IPS DF 4.7 (cell line): ENCODE data around the gene ERP27.

Experiments used
- DNase-seq: peaks from one replicate; pipeline ENCODE4 v3.0.0-alpha.2; 2013; ENCODE audit warnings: low spot score; ENCODE audit errors: extremely low read depth

ERP27 gene

DNA sequence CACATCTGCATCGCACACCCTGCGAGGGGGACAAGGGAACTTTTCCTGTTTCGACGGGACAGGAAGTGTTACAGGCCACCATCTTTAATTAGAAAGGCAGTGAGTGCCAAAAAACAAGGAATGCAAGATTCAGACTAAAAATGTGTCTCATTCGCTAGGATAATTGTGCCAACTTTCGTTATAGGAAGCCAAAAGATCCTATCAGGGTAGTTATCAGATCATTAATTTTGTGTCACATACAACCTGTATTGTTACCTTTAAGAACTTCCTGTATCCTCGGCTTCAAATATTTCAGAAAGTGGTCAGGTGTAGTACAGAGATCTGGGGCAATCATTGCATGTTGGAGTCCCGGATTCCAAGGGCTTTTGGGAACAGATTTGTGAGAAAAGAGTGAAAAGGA, 33.5 kb downstream of the ERP27 start:
- DNase-seq = no peak

DNA sequence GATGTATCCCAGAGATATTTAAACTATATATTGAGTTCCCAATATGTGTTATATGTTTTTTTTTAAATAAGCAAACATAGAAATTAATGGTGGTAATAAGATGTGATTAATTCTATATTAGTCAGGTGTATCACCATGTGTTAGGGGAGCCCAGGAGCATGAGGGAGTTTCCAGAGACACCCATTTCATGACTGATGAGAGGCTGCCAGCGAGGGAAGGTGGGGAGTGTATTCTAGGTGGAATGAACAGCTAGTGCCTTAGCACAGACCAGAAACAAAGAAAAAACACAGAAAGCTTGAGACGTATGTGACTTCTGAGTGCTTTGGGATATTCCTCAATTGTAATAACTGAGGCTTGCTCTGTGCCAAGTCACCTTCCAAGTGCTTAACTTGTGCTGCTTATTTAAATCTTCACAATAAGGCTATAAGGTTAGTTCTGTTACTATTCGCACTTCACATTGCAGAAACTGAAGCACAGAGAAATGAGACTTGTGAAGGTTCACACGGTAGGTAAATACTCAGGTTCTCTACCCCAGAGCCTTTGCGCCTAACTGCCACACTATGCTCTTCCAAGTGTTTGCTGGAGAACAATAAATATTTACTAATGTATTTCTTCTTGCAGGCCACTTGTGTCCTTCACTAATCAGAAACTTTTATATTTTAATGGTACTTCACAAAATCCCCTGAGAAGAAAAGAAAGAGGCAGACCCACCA, 34.8 kb downstream of the ERP27 start:
- no peak for DNase-seq

DNA sequence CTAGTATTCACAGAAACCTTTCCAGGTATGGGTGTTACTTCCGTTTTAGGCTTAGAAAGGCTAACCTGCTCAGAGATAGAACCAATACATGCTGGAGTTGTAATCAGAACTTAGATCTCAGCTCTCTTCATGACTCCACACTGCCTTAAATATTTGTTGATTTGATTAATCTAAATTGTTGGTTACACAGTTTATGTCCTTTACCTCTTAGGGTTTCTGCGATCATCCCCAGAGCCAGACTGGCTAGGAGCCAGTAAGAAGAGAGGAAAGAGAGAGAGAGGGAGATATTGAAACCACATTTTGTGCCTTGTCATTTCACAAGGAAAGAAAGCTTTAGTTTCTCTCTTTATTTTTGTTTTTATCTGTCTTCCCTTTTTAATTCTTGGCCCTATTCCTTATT, 35.9 kb downstream of the ERP27 start:
- no peak for DNase-seq

DNA sequence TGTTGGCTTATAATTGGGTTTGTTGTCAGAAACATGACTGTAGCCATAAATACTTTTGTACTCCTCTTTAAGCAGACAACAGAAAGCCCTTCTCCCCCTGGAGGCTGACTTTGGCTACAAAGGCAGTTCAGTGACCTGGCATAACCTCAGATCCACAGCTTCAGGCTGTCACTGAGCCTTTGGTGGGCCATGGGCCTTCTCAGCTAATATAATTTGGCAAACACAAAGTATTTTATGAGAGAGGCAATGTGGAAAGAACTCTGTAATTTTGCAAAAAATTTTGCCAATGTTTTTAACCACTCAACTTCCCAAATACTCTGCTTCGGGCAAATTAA, 37.1 kb downstream of the ERP27 start:
- no peak for DNase-seq

GRCh38 chr12:14900521-14901227, 37.7 kb downstream of the ERP27 start:
- DNase-seq = no peak

DNA sequence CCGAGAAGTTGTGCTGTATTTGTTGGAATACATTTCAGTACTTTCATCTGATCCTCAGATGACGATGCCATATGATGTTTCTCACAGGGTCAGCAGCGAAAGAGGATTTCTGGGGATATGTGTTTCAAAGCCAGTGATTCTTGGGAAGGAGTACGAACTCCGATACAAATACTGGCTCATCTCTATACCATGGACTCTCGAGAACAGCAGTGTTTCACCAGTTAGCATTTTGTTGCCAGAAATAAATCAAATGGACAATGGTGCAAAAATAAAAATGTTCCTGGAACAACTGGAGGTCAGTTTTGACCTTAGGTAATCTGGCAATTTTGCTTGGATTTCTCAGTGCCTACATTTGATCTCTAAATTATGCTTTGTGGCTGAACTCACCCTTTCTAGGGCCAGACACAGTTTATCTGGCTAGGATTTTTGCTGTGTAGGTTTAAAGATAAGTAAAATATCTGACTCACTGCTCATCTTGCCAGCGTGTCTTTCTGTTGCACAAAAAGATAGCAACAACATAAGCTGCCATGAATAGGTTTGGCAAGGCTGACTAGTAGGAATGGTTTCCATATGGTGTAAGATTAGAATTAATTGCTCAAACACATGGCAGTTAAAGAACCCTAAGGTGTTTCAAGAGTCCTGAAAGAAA, 41.7 kb downstream of the ERP27 start:
- DNase-seq = no peak

- DNase-seq = no peak
These were observed 44.7 kb downstream of the ERP27 start for GRCh38 chr12:14893506-14894250.

DNA sequence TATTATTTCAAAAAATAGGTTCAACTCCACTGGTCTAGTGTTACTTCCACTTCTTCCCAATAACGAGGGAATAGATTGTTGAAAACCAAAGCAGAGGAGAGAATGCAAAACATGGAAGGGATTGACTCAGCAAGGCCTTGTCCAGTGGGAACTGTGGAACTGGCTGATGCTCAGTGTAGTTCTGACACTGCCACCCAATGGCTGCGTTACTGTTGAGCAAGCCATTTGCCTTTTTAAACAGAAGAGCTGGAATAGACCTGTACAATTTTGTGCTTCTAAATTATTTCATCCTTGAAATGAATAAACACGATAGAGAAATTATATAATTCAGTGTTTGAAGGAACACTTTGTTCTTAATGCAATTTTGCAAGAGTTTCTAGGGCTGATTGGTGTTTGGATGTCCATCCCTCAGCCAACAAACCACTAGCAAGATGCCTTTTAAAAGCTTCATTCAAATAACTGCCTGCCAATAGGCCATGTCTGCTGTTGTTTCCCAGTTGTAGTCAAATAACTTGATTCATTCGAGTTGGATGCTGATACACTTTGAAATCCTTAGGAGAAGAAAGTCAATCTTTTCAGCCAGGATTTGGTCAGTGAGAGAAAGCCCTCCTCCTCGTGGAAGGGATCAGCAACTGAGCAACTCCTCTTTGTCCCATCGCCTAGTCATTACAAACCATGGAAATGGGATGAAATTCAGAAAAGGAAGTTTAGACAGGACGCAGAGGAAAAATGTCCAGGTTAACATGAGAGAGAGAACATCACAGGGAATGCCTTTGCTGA, 45.4 kb downstream of the ERP27 start:
- DNase-seq = no peak

- no peak for DNase-seq
These were observed 47.6 kb downstream of the ERP27 start for GRCh38 chr12:14890701-14891100.

DNA sequence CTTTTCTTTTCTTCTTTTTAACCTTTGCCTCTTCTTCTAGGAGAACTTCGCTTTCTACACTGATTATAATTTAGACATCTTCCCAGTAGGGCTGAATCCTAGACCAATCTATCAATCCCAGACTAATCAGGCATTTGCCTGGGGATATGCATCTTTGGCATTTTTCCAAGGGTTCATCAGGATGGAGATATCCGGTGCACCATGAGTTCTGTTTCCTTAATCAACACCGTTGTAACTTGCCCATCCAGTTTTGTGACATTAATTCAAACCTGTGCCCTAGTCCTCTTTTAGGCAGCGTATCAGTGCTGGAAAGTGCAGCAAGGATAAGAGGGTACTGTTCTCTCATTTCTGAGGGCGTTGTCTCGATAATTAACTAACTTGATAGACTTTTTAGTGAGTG, 52.1 kb downstream of the ERP27 start:
- DNase-seq = no peak

GRCh38 chr12:14885718-14886221, 52.6 kb downstream of the ERP27 start, which contains the start of gene MGP:
Gene MGP (minus strand): TSS chr12:14885854. CDS start chr12:14885791, 63 bp downstream.
- DNase-seq = no peak

DNA sequence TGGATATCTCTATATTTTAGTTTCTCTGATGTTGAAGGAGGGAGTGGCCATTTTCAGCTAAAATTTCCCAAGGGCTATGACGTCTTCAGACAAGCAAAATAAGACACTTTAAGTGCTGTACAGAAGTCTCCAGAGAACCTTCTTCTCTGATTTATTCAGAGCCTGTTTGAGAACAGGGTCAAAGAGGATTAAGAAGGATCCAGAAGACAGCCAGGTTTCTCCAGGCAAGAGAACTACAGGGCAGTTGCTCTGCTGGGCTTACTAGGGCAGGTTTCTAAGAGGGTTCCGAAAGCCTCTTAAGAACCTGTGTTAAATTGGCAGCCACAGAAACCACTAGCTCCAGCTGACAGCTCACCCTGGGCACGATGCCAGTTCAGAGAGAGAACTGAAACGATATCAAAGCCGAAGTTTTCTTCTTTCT, 53.9 kb downstream of the ERP27 start:
- no peak for DNase-seq

DNA sequence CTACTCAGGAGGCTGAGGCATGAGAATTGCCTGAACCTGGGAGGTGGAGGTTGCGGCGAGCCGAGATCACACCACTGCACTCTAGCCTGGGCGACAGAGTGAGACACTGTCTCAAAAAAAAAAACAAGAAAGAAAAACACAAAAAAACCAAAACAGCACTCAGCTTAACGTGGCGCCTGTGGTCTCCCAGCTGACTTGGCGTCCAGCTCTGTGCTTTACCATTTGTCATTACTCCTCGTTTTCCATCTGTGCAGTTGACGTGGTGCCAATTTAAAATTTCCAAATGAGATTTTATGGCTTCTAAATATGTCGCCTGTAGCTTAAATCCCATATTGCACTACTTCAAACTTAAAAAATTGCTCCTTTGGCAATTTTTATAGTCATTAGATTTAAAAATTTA, 54.7 kb downstream of the ERP27 start:
- no peak for DNase-seq

DNA sequence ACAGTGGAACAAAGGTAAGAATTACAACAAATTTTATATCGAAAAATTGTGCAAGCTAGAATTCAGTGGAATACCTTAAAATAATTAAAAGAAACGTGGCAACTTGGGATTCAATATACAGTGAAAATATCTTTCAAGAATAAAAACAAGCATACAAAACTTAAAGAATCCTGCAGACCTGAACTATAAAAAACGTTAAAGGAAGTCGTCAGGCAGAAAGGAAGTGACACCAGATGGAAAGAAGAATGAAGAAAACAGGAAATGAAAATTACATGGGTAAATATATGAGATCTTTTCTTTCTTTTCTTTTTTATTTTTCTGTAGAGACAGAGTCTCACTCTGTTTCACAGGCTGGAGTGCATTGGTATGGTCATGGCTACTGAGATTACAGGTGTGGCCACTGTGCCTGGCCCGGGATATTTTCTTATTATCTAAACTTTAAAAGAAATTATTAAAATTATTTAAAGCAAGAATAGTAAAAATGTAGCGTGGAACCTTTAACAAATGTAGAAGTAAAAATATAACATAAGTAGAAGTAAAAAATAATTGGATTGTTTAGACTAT, 57.4 kb downstream of the ERP27 start:
- DNase-seq = no peak

GRCh38 chr12:14879222-14879933, 59.0 kb downstream of the ERP27 start:
- DNase-seq = no peak

DNA sequence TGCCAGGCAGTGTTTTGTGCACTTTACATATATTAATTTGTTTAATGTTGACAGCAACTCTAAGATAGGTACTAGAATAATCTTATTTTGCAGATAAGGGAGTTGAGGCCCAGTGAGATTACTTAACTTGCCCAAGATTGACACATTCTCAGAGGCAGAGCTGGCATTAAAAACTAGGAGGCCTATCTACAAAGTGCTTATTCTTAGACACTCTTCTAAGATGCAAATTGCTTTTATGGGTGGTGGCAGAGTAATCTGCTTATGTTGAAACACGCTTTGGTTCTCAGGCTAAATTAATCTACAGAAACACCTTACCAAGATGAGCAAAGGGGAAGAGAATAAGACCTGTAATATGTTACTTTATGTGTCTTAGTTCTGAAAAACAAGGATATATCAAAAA, 59.8 kb downstream of the ERP27 start:
- DNase-seq = no peak

DNA sequence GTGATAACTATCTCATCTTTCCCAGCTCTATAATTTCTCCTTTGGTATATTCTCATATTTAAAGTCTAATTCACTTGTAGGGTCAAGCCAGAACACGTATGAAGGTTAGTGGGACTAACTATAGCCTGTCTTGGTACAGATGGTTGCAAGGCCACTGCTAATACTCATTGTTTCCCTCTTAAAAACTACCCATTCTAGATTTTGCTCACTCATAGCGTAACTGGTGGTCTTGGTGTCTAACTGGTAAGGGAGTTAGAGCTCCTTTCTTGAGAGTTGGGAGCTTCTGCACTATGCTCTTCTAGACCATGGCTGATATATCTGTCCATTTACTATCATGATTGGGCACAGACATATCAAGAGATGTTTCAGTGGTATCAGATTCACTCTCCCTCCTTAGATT, 61.5 kb downstream of the ERP27 start:
- no peak for DNase-seq

DNA sequence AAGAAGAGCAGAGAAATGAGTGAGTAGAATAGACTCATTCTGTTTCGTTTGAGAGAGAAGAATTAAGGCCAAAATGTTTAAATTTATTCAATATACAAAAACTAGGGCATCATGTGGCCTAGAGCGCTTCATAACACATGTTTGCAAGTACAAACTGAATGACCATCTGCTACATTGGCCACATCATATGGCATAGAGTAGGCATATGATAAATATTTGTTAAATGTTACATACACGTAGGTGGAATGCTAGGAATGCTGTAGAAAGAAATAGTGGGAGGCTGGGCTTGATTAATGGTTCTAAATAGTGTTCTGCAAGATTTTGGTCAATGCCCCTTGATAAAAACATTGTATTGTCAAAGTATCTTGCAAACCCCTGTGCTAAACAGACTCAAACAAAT, 63.5 kb downstream of the ERP27 start:
- DNase-seq = no peak

DNA sequence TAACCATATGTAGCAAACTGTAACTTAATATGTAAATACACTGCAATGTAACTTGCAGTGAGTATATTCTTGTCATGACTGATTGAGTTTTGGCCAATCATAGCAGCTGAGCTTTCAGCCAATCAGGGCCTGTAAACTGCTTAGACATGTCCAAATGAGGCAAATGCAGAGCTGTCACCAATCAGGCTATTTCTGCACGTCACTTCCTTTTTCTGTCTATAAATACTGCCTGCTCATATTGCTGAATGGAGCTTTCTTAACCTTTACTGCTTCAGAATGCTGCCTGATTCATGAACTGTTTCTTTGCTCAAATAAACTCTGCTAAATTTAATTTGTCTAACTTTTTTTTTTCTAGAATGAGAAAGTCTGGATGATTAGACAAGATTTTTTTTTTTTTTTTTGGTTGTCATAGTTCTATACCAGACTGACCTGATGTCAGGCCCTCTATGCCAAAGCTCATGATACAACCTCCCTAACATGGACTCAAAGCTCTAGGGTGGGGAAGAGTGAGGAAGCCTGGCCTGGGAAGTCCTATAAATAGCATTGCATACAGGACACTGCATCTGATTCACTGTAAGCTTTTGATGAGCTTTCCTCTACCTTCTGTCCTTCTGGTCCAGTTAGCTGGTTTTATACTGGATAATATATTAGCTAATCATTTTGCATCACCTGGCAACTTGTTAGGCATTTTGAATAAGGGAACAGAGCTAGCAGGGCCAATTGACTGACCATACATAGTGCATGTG, 64.7 kb downstream of the ERP27 start:
- DNase-seq = no peak
